HepG2 (cell line): Measurements from ENCODE around the gene SH3PXD2A. TPM values are rescaled to one million over a fixed set of nuclear protein-coding genes. Genes with fewer than 3 reads are reported as not detected.
A peak's percentile ranks its signal among the peaks of the same experiment; 100 is the strongest.

Experiments
- CBX1 ChIP-seq: IDR thresholded peaks from one replicate; pipeline ENCODE4 v1.6.1; 2016; ENCODE audit warnings: antibody characterized with exemption, low read depth
- CHD4 ChIP-seq: fragments of 200-600 bp; sonication (generic); IDR thresholded peaks from 2 replicates; pipeline ENCODE4 v1.7.0; 2017; ENCODE audit warnings: mild to moderate bottlenecking, low read length, borderline replicate concordance
- FOXK1 ChIP-seq: sonication (generic); formaldehyde crosslinking; IDR thresholded peaks from 2 replicates; pipeline ENCODE4 v1.4.0; 2020; ENCODE audit warnings: low read depth, missing genetic modification reagents, borderline replicate concordance
- HNF1B ChIP-seq: sonication (generic); formaldehyde crosslinking; IDR thresholded peaks from 2 replicates; pipeline ENCODE4 v1.5.1; 2020; ENCODE audit warnings: mild to moderate bottlenecking, moderate library complexity, missing genetic modification reagents
- NFIC ChIP-seq: IDR thresholded peaks from 2 replicates; pipeline ENCODE4 v1.6.1; 2012; ENCODE audit warnings: mild to moderate bottlenecking, low read length, inconsistent platforms
- NKX3-1 ChIP-seq: sonication (generic); formaldehyde crosslinking; IDR thresholded peaks from 2 replicates; pipeline ENCODE4 v1.5.0; 2020; ENCODE audit warnings: missing genetic modification reagents
- NR2F1 ChIP-seq, 2 experiments: fragments of 450-650 bp in 1 of 2; formaldehyde crosslinking in 1 of 2; IDR thresholded peaks; 2 replicates each; pipeline versions ENCODE4 v1.5.0 to v1.6.1; 2016 to 2020; ENCODE audit warnings: mild to moderate bottlenecking in 1 of 2, missing compliant biosample characterization in 1 of 2, missing genetic modification reagents in 1 of 2, moderate library complexity in 1 of 2
- RBAK ChIP-seq: sonication (generic); formaldehyde crosslinking; IDR thresholded peaks from 2 replicates; pipeline ENCODE4 v1.5.1; 2020; ENCODE audit warnings: mild to moderate bottlenecking, missing genetic modification reagents
- RFX3 ChIP-seq: IDR thresholded peaks from 2 replicates; pipeline ENCODE4 v1.6.1; 2016; ENCODE audit warnings: missing biosample characterization, missing genetic modification reagents
- TGIF2 ChIP-seq: IDR thresholded peaks from 2 replicates; pipeline ENCODE4 v1.6.1; 2016; ENCODE audit warnings: control low read depth, missing compliant biosample characterization
- TRIM24 ChIP-seq: sonication (generic); formaldehyde crosslinking; IDR thresholded peaks from 2 replicates; pipeline ENCODE4 v1.8.0; 2022; ENCODE audit warnings: mild to moderate bottlenecking, missing genetic modification reagents
- ZBTB46 ChIP-seq: sonication (generic); formaldehyde crosslinking; IDR thresholded peaks from 2 replicates; pipeline ENCODE4 v1.4.0; 2020; ENCODE audit warnings: mild to moderate bottlenecking, missing genetic modification reagents, borderline replicate concordance
- ZNF274 ChIP-seq: sonication (generic); formaldehyde crosslinking; IDR thresholded peaks from 2 replicates; pipeline ENCODE4 v1.5.1; 2020; ENCODE audit warnings: mild to moderate bottlenecking, missing genetic modification reagents
- ZNF407 ChIP-seq: sonication (generic); formaldehyde crosslinking; IDR thresholded peaks from one replicate; pipeline ENCODE4 v1.5.1; 2020; ENCODE audit warnings: mild to moderate bottlenecking, missing genetic modification reagents; ENCODE audit errors: not compliant biosample characterization
- ZNF552 ChIP-seq: sonication (generic); formaldehyde crosslinking; IDR thresholded peaks from 2 replicates; pipeline ENCODE4 v1.9.0; 2022; ENCODE audit warnings: missing genetic modification reagents, mild to moderate bottlenecking, borderline replicate concordance
- ZNF773 ChIP-seq: sonication (generic); formaldehyde crosslinking; IDR thresholded peaks from 2 replicates; pipeline ENCODE4 v1.4.0; 2020; ENCODE audit warnings: missing genetic modification reagents, borderline replicate concordance
- ZNF850 ChIP-seq: sonication (generic); formaldehyde crosslinking; conservative IDR thresholded peaks from 2 replicates; pipeline ENCODE4 v1.9.0; 2021; ENCODE audit warnings: mild to moderate bottlenecking, missing genetic modification reagents
- ZSCAN5A ChIP-seq: sonication (generic); formaldehyde crosslinking; IDR thresholded peaks from 2 replicates; pipeline ENCODE4 v1.8.0; 2022; ENCODE audit warnings: mild to moderate bottlenecking, missing genetic modification reagents, borderline replicate concordance
- polyA plus RNA-seq, 8 experiments: library from polyadenylated mRNA; depleted of rRNA in 3 of 8; stranded (reverse) in 7 of 8; unstranded in 1 of 8; fragments of >200 nt; fragmentation: Illumina TruSeq in 4 of 8; extraction: Trizol in 4 of 8; gene quantifications; 2 replicates each; pipeline versions ENCODE4 v1.2.1 to v1.2.3, GENCODE V29; 2011 to 2016; ENCODE audit warnings: low read depth in 4 of 8, missing spikeins in 1 of 8, mixed read lengths in 1 of 8; ENCODE audit not compliant: insufficient read depth in 1 of 8
- total RNA-seq, 5 experiments: library from RNA; depleted of rRNA; stranded (reverse); fragments of >200 nt; fragmentation: Illumina TruSeq; extraction: Trizol; gene quantifications; 2 replicates each; pipeline ENCODE4 v1.2.3, GENCODE V29; 2016; ENCODE audit warnings: low read depth in 1 of 5

SH3PXD2A gene
- total and polyA plus RNA-seq, 2 of the 13 experiments (the other 11 are each of a cell fraction or from before 2014, with no cell fraction given) = 11.1 to 11.3 TPM

- no peak for TF ChIP-seq ZSCAN5A (CRISPR knock-in tag)
- TF ChIP-seq ZNF773 (CRISPR knock-in tag) = no peak
- no peak for TF ChIP-seq NFIC
- no peak for TF ChIP-seq ZNF407 (CRISPR knock-in tag)
- no peak for TF ChIP-seq ZBTB46 (CRISPR knock-in tag)
- TF ChIP-seq ZNF850 (CRISPR knock-in tag) = no peak
- no peak for TF ChIP-seq NR2F1 (CRISPR knock-in tag; IDR thresholded peaks at IDR 0.05)
- TF ChIP-seq ZNF552 = no peak
- no peak for TF ChIP-seq TRIM24
- TF ChIP-seq RBAK (CRISPR knock-in tag) = no peak
- no peak for TF ChIP-seq NKX3-1 (CRISPR knock-in tag)
- TF ChIP-seq ZNF274 (CRISPR knock-in tag) = no peak
- peak; percentile 60; the same call in 1 of the 2 replicates for TF ChIP-seq FOXK1 (CRISPR knock-in tag)
- no peak for TF ChIP-seq RFX3
- no peak for TF ChIP-seq TGIF2 (CRISPR knock-in tag)
- no peak for TF ChIP-seq CBX1
- TF ChIP-seq HNF1B = peak; percentile 90
- no peak for TF ChIP-seq CHD4
Measured at GRCh38 chr10:103576862-103577261, 278.5 kb downstream of the SH3PXD2A start (continued).
